ENCODE results near the gene CALCOCO1. TPM values are rescaled to one million over a fixed set of nuclear protein-coding genes. Genes with fewer than 3 reads are reported as not detected.
"Not testable (repeated sequence)": the region's sequence is repeated elsewhere in the genome, so short reads cannot be mapped to it uniquely, and the experiment has no call there.

Gene CALCOCO1
- total RNA-seq, 1 donor from 2014 or later: 258 TPM

DNA sequence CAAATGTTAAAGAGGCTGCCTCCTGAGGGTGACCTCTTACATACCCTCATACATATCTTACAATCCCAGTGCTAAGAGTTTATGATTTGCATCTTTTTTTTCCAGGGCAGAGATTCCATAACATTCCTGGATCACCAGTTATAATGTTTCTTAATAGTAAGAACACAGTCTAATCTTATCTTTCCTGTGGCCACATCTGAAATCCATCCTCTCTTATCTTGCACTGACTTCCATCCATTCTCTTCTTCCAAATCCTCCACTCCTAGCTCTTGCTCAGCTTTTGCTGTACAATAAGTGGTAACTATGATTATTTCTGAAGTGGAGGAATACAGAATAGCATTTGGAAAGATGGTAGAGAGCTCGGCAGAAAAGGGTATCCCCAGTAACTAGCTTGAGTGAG lies 6.3 kb downstream of the CALCOCO1 start:
- TF ChIP-seq, protein P1, sequence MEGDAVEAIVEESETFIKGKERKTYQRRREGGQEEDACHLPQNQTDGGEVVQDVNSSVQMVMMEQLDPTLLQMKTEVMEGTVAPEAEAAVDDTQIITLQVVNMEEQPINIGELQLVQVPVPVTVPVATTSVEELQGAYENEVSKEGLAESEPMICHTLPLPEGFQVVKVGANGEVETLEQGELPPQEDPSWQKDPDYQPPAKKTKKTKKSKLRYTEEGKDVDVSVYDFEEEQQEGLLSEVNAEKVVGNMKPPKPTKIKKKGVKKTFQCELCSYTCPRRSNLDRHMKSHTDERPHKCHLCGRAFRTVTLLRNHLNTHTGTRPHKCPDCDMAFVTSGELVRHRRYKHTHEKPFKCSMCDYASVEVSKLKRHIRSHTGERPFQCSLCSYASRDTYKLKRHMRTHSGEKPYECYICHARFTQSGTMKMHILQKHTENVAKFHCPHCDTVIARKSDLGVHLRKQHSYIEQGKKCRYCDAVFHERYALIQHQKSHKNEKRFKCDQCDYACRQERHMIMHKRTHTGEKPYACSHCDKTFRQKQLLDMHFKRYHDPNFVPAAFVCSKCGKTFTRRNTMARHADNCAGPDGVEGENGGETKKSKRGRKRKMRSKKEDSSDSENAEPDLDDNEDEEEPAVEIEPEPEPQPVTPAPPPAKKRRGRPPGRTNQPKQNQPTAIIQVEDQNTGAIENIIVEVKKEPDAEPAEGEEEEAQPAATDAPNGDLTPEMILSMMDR (IDR thresholded peaks at IDR 0.05): no peak
- Histone ChIP-seq H3K36me3 (peaks cover 77 to 84% of the 10 kb centered on the region in 2 donors), H3K27ac (no peak overlapping the region), H3K4me1 (peaks cover 4 to 11% of the 10 kb centered on the region in 2 donors), H3K9me3 (no peaks in the 10 kb centered on the region), H3K4me3 (no peak overlapping the region), H3K27me3 (no peaks in the 10 kb centered on the region)
- no peak for DNase-seq (ENCODE audit: low spot score in 2 of 2)
- intact Hi-C loops (cut with DNase I): loop anchor here (2.0 kb wide), 1 partner anchor 18 kb away; no protein-coding TSS in a partner anchor

GRCh38 chr12:53719649-53720048 lies 7.6 kb downstream of the CALCOCO1 start:
- H3K36me3 ChIP-seq: peaks cover 87 to 93% of the 10 kb centered on the region in 2 donors
- H3K27me3 ChIP-seq: no peaks in the 10 kb centered on the region
- DNase-seq (ENCODE audit: low spot score in 2 of 2): no peak
- TF ChIP-seq, protein P1 (IDR thresholded peaks at IDR 0.05): no peak
- intact Hi-C loops (cut with DNase I): loop anchor here (2.0 kb wide), 1 partner anchor 19 kb away; no protein-coding TSS in a partner anchor
- H3K9me3 ChIP-seq: no peaks in the 10 kb centered on the region
- no peaks in the 10 kb centered on the region for H3K4me1 ChIP-seq
- no peak overlapping the region for H3K4me3 ChIP-seq
- no peak overlapping the region for H3K27ac ChIP-seq

- peaks cover 87 to 93% of the 10 kb centered on the region in 2 donors for H3K36me3 ChIP-seq
Observed at GRCh38 chr12:53718567-53718966, 8.7 kb downstream of the CALCOCO1 start.

DNA sequence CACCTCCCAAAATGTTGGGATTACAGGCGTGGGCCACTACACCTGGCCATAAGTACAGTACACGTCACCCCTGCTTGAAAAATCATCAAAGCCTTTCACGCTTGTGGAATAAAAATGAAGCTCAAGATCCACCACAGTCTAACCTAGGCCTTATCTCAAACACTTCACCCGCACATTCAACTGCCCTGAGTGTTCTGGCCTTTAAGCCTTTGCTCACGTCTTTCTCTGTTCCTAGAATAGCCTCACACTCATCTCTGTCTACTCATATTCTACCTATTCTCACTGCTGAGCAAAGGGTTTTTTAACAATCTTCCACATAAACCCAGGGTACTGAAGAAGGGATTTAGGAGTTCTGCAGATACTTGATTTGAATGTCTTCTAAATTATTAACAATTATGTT lies 9.9 kb downstream of the CALCOCO1 start:
- Histone ChIP-seq H3K9me3 (no peaks in the 10 kb centered on the region), H3K36me3 (peaks cover 86 to 93% of the 10 kb centered on the region in 2 donors), H3K4me1 (no peaks in the 10 kb centered on the region), H3K4me3 (no peak overlapping the region), H3K27ac (no peak overlapping the region), H3K27me3 (no peaks in the 10 kb centered on the region)
- TF ChIP-seq, protein P1 (IDR thresholded peaks at IDR 0.05): no peak
- DNase-seq (ENCODE audit: low spot score in 2 of 2): no peak
- intact Hi-C loops (cut with DNase I): no loop called here

More at GRCh38 chr12:53718567-53718966, 8.7 kb downstream of the CALCOCO1 start:
- H3K27ac ChIP-seq; intact Hi-C loops (cut with DNase I); H3K27me3 ChIP-seq; H3K4me1 ChIP-seq; H3K9me3 ChIP-seq; H3K4me3 ChIP-seq; DNase-seq (ENCODE audit: low spot score in 2 of 2): not testable (repeated sequence)

DNA sequence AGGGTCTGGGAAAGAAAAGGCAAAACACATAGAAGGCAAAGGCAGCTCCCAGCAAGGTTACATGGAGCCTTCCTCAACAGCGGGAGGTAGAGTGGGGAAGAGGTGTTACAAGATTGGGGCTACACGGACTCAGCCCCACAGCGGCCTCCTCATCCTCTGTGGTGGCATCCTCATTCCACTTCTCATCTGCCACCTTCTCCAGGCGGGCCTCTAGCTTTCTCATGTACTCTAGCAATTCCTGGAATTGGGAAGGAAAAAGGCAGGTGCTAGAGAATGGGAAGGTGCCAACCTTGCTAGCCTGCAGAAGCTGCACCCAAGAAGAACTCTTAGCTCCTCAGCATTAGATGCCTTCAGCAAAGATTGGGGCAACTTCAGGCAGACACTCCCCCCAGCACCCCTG lies 13.2 kb downstream of the CALCOCO1 start:
- H3K36me3 ChIP-seq: peaks cover 58 to 64% of the 10 kb centered on the region in 2 donors
- no peaks in the 10 kb centered on the region for H3K27me3 ChIP-seq
- no peak for DNase-seq (ENCODE audit: low spot score in 2 of 2)
- no peak overlapping the region for H3K4me3 ChIP-seq
- intact Hi-C loops (cut with DNase I): no loop called here
- TF ChIP-seq, protein P1 (IDR thresholded peaks at IDR 0.05): no peak
- H3K27ac ChIP-seq: no peak overlapping the region
- H3K9me3 ChIP-seq: no peaks in the 10 kb centered on the region
- H3K4me1 ChIP-seq: no peaks in the 10 kb centered on the region

- no peaks in the 10 kb centered on the region for H3K27me3 ChIP-seq
- DNase-seq (ENCODE audit: low spot score in 2 of 2): no peak
- no peaks in the 10 kb centered on the region for H3K9me3 ChIP-seq
- H3K4me1 ChIP-seq: no peaks in the 10 kb centered on the region
- H3K27ac ChIP-seq: no peak overlapping the region
- TF ChIP-seq, protein P1 (IDR thresholded peaks at IDR 0.05): no peak
- H3K36me3 ChIP-seq: peaks cover 53 to 62% of the 10 kb centered on the region in 2 donors
- intact Hi-C loops (cut with DNase I): no loop called here
- H3K4me3 ChIP-seq: no peak overlapping the region
Observed at GRCh38 chr12:53713516-53713915, 13.7 kb downstream of the CALCOCO1 start.
